ENCODE results near the gene SRRM1. TPM values are rescaled to one million over a fixed set of nuclear protein-coding genes. Genes with fewer than 3 reads are reported as not detected.

The SRRM1 gene, protein sequence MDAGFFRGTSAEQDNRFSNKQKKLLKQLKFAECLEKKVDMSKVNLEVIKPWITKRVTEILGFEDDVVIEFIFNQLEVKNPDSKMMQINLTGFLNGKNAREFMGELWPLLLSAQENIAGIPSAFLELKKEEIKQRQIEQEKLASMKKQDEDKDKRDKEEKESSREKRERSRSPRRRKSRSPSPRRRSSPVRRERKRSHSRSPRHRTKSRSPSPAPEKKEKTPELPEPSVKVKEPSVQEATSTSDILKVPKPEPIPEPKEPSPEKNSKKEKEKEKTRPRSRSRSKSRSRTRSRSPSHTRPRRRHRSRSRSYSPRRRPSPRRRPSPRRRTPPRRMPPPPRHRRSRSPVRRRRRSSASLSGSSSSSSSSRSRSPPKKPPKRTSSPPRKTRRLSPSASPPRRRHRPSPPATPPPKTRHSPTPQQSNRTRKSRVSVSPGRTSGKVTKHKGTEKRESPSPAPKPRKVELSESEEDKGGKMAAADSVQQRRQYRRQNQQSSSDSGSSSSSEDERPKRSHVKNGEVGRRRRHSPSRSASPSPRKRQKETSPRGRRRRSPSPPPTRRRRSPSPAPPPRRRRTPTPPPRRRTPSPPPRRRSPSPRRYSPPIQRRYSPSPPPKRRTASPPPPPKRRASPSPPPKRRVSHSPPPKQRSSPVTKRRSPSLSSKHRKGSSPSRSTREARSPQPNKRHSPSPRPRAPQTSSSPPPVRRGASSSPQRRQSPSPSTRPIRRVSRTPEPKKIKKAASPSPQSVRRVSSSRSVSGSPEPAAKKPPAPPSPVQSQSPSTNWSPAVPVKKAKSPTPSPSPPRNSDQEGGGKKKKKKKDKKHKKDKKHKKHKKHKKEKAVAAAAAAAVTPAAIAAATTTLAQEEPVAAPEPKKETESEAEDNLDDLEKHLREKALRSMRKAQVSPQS
- 126 and 128 TPM in 2 replicates for total RNA-seq (2022)
- Bru-seq, nascent RNA = percentile 97 among the genes with signal in this experiment
- BruChase-seq, experiment 1, labeled RNA remaining after a 2-hour chase = percentile 97 among the genes with signal in this experiment
- BruChase-seq, experiment 2, labeled RNA remaining after a 6-hour chase = percentile 96 among the genes with signal in this experiment
- long read RNA-seq, full-length matches to known transcripts = 20 of 164 reads
- long read RNA-seq, partial matches to known transcripts = 39 of 164 reads
- long read RNA-seq, other reads (novel, unspliced or antisense) = 105 of 164 reads

DNA sequence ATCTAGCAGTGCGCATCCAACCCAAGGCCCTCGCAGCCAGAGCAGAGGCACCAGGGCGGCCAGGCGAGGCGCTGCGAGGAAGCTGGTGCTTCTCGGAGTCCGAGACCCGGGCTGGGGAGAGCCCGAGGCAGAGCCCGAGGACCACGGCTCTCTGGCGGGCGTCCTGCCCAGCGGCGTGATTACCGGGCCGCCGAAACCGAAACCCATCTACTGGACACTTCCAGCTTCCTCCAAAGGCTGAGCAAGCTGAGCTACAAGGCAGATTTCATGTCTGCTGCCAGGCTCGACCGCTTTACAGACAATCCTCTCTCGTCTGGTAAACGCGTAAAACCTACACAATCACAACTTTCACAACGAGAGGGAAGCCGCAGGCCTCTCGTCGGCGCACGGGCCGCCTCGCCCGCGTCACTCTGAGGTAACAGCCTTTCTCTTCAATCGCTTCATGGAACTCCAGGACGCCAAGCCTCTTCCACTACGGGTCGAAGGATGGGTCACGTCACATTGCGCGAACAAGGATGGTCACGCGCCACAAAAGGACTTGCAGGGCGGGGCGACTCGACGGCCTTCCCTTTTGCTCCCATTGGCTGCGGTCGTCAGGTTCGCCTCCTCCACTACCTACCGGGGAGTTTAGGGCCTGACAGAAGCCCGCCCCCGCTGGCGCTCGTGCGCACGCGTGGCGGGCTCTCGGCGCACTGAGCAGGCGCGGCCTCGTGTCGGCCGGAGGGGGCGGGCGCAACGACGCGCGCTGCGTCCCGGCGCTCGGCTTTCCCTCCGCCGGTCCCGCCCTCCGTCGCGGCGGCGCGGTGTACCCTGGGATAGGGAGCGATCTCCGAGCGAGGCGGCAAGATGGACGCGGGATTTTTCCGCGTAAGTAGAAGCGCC lies at the start of gene SRRM1:
SRRM1 (plus strand) TSS at position 822 of the 882 bp plus-strand sequence; CDS start at position 847, 25 bp downstream.
- Histone ChIP-seq H3K4me1 (peaks cover 12% of the 10 kb centered on the region), H3K27me3 (replicated peaks; ENCODE audit: control insufficient read depth, insufficient read depth, low read length) (no peaks in the 10 kb centered on the region), H3K9me3 (no peaks in the 10 kb centered on the region), H3K36me3 (ENCODE audit: control insufficient read depth, insufficient read depth, low read length) (no peaks in the 10 kb centered on the region), H3K4me3 (ENCODE audit: low read depth, low read length) (peak within 1 kb of the TSS; percentile 94)
- intact Hi-C loops (cut with micrococcal nuclease; ENCODE audit: unreplicated experiment) = no loop called here
- TF ChIP-seq, protein P1, sequence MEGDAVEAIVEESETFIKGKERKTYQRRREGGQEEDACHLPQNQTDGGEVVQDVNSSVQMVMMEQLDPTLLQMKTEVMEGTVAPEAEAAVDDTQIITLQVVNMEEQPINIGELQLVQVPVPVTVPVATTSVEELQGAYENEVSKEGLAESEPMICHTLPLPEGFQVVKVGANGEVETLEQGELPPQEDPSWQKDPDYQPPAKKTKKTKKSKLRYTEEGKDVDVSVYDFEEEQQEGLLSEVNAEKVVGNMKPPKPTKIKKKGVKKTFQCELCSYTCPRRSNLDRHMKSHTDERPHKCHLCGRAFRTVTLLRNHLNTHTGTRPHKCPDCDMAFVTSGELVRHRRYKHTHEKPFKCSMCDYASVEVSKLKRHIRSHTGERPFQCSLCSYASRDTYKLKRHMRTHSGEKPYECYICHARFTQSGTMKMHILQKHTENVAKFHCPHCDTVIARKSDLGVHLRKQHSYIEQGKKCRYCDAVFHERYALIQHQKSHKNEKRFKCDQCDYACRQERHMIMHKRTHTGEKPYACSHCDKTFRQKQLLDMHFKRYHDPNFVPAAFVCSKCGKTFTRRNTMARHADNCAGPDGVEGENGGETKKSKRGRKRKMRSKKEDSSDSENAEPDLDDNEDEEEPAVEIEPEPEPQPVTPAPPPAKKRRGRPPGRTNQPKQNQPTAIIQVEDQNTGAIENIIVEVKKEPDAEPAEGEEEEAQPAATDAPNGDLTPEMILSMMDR (IDR thresholded peaks at IDR 0.05; ENCODE audit: insufficient read depth in 1 of 2, low read depth in 1 of 2, low read length in 1 of 2, severe bottlenecking in 1 of 2, unreplicated experiment in 1 of 2) = no peak
- H3K27ac Mint-ChIP-seq (ENCODE audit: unreplicated experiment) = peak within 1 kb of the TSS; percentile 88
- H3K9me3 Mint-ChIP-seq (ENCODE audit: unreplicated experiment) = no peaks in the 10 kb centered on the region
- peak within 1 kb of the TSS; percentile 74 for H3K4me3 Mint-ChIP-seq (ENCODE audit: unreplicated experiment)
- H3K27me3 Mint-ChIP-seq (ENCODE audit: insufficient read depth, unreplicated experiment) = no peaks in the 10 kb centered on the region
- peak; percentile 97 to 99 for DNase-seq
- H3K4me1 Mint-ChIP-seq (ENCODE audit: low read depth, unreplicated experiment) = peaks cover 18% of the 10 kb centered on the region
- POLR2A ChIA-PET = no interaction called here
- CTCF ChIA-PET = interaction anchor here (0.6 to 0.8 kb wide), 3 partner anchors 206 to 415 kb away, joined by 3 to 4 read pairs (median 3); partner anchors contain the start of gene NIPAL3
- TSS peak; percentile 89 for BruUV-seq (replicated peaks)
- peaks cover 49% of the 10 kb centered on the region for H3K36me3 Mint-ChIP-seq (ENCODE audit: insufficient read depth, unreplicated experiment)

DNA sequence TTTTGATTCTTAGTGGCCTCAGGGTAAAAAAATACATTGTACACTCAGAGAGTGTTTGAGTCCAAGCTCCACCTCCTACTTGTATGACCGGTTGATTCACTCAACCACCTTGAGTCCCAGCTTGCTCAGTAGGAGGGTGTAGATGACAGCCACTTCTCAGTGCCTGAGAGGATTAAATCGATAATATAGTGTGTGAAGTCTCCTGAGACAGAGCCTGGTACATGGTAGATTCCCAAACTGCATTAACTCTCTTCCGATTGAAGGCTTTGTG lies 48.8 kb upstream of the SRRM1 start:
- TF ChIP-seq, protein P1 (IDR thresholded peaks at IDR 0.05; ENCODE audit: insufficient read depth in 1 of 2, low read depth in 1 of 2, low read length in 1 of 2, severe bottlenecking in 1 of 2, unreplicated experiment in 1 of 2) = no peak
- H3K4me3 Mint-ChIP-seq (ENCODE audit: unreplicated experiment) = no peak overlapping the region
- intact Hi-C loops (cut with micrococcal nuclease; ENCODE audit: unreplicated experiment) = no loop called here
- H3K27me3 ChIP-seq (replicated peaks; ENCODE audit: control insufficient read depth, insufficient read depth, low read length) = no peaks in the 10 kb centered on the region
- no peaks in the 10 kb centered on the region for H3K9me3 ChIP-seq
- no peak overlapping the region for H3K27ac Mint-ChIP-seq (ENCODE audit: unreplicated experiment)
- H3K36me3 Mint-ChIP-seq (ENCODE audit: insufficient read depth, unreplicated experiment) = no peaks in the 10 kb centered on the region
- H3K36me3 ChIP-seq (ENCODE audit: control insufficient read depth, insufficient read depth, low read length) = no peaks in the 10 kb centered on the region
- CTCF ChIA-PET = no interaction called here
- no peak for DNase-seq
- no peaks in the 10 kb centered on the region for H3K9me3 Mint-ChIP-seq (ENCODE audit: unreplicated experiment)
- BruUV-seq (replicated peaks) = no TSS peak
- no peak overlapping the region for H3K4me3 ChIP-seq (ENCODE audit: low read depth, low read length)
- peaks cover 7% of the 10 kb centered on the region for H3K4me1 Mint-ChIP-seq (ENCODE audit: low read depth, unreplicated experiment)
- H3K4me1 ChIP-seq = no peaks in the 10 kb centered on the region
- POLR2A ChIA-PET = no interaction called here
- H3K27me3 Mint-ChIP-seq (ENCODE audit: insufficient read depth, unreplicated experiment) = no peaks in the 10 kb centered on the region
